ENCODE results near the gene GPX1. TPM values are rescaled to one million over a fixed set of nuclear protein-coding genes. Genes with fewer than 3 reads are reported as not detected.

The GPX1 gene
- total RNA-seq (2013; cell fraction: nucleolus; rRNA removed): 28.0 and 29.5 TPM in 2 replicates
- total RNA-seq (2014; rRNA removed): 639 and 705 TPM in 2 replicates
- 210 and 245 TPM in 2 replicates for total RNA-seq (2014; rRNA removed; fragmentation: Illumina TruSeq; extraction: Trizol)
- 555 and 560 TPM in 2 replicates for total RNA-seq (2021)
- 149 TPM for polyA plus RNA-seq (2011; ENCODE audit: low read depth)
- polyA plus RNA-seq (2011; rRNA removed): 70.8 and 155 TPM in 2 replicates
- 287 and 437 TPM in 2 replicates for polyA plus RNA-seq (2011; cell fraction: cytosol; rRNA removed)
- 173 and 177 TPM in 2 replicates for polyA plus RNA-seq (2011; cell fraction: nucleus; rRNA removed)
- 320 and 364 TPM in 2 replicates for polyA plus RNA-seq (2012)
- 12.8 and 143 TPM in 2 replicates for polyA plus RNA-seq (2014; fragmentation: Illumina TruSeq; extraction: Trizol)
- polyA plus RNA-seq (2014; fragmentation: Nextera tagmentation; extraction: Ambion mirVana): 100 to 1,000 TPM in 1 of 2 experiments, 10 to 100 TPM in 1; 32.0 to 174 TPM
- 947 and 967 TPM in 2 replicates for polyA plus RNA-seq (2014; rRNA removed)
- polyA plus RNA-seq (2016; fragmentation: Nextera tagmentation; extraction: Ambion mirVana): 1,000 to 10,000 TPM; 1,103 to 1,121 TPM
- polyA minus RNA-seq (2011; rRNA and poly(A)+ RNA removed): 42.4 and 98.3 TPM in 2 replicates
- polyA minus RNA-seq (2011; cell fraction: cytosol; rRNA and poly(A)+ RNA removed): 48.2 and 50.4 TPM in 2 replicates
- 27.4 and 51.1 TPM in 2 replicates for polyA minus RNA-seq (2011; cell fraction: nucleus; rRNA and poly(A)+ RNA removed)
- percentile 92 among the genes with signal in this experiment for Bru-seq, nascent RNA
- BruChase-seq, experiment 1, labeled RNA remaining after a 6-hour chase: percentile 97 among the genes with signal in this experiment
- BruChase-seq, experiment 2, labeled RNA remaining after a 2-hour chase: percentile 92 among the genes with signal in this experiment
- long read RNA-seq, experiment 1, transcript GPX1-202 (2 exons, 1,151 nt): major isoform, 165 of 169 reads
- long read RNA-seq, experiment 1, partial matches to known transcripts: 0 of 169 reads
- long read RNA-seq, experiment 1, other reads (novel, unspliced or antisense): 3 of 169 reads
- long read RNA-seq, experiment 2, transcript GPX1-202 (2 exons, 1,151 nt): major isoform, 46 of 50 reads
- long read RNA-seq, experiment 2, partial matches to known transcripts: 0 of 50 reads
- long read RNA-seq, experiment 2, other reads (novel, unspliced or antisense): 0 of 50 reads

- intact Hi-C loops (cut with micrococcal nuclease; ENCODE audit: unreplicated experiment): loop anchor here (1.0 to 5.0 kb wide), 2 partner anchors 18 to 49 kb away; partner anchors contain the start of gene USP4
- Histone ChIP-seq H3K9ac (ENCODE audit: control insufficient read depth, insufficient read depth, low read length) (peak within 1 kb of the TSS; percentile 94), H3K79me2 (ENCODE audit: control insufficient read depth, insufficient read depth, low read length) (peaks cover 27% of the 10 kb centered on the region), H3K4me2 (ENCODE audit: control insufficient read depth, insufficient read depth) (peak within 1 kb of the TSS; percentile 92), H3K27me3 (replicated peaks in 1 of 2; ENCODE audit: control insufficient read depth in 2 of 2, insufficient read depth in 2 of 2, low read length in 1 of 2) (no peaks in the 10 kb centered on the region), H3K4me3 (peak within 1 kb of the TSS; percentile 98), H3K27ac (ENCODE audit: control insufficient read depth, insufficient read depth) (peak within 1 kb of the TSS; percentile 96), H4K20me1 (ENCODE audit: control insufficient read depth, insufficient read depth) (no peaks in the 10 kb centered on the region), H2AFZ (ENCODE audit: control insufficient read depth, low read depth, low read length) (peak within 1 kb of the TSS; percentile 71), H3K36me3 (ENCODE audit: control insufficient read depth in 2 of 2, insufficient read depth in 2 of 2, low read length in 1 of 2) (peaks cover 10 to 30% of the 10 kb centered on the region in 2 experiments), H3K4me1 (ENCODE audit: control insufficient read depth, insufficient read depth, low read length) (peaks cover 11% of the 10 kb centered on the region), H3K9me3 (replicated peaks; ENCODE audit: control insufficient read depth, insufficient read depth, low read length) (no peaks in the 10 kb centered on the region)
- SMC1A ChIA-PET (ENCODE audit: uncharacterized antibody, unreplicated experiment): interaction anchor here (0.8 to 5.0 kb wide), 12 partner anchors 13 to 91 kb away, joined by 3 to 34 read pairs (median 4); partner anchors contain the start of genes RHOA, TCTA and USP4
- POLR2A ChIA-PET: interaction anchor here (0.5 to 4.2 kb wide), 14 partner anchors 14 to 264 kb away, joined by 3 to 40 read pairs (median 4); partner anchors contain the start of genes NICN1, QRICH1, RHOA and USP19
- ATAC-seq: peak; percentile 93
- RAD21 ChIA-PET (ENCODE audit: unreplicated experiment): interaction anchor here (0.7 to 2.9 kb wide), 8 partner anchors 13 to 105 kb away, joined by 3 to 31 read pairs (median 5); partner anchors contain the start of genes RHOA, TCTA and USP4
- CTCF ChIA-PET: interaction anchor here (0.7 to 4.1 kb wide), 10 partner anchors 8 to 91 kb away, joined by 3 to 32 read pairs (median 4); partner anchors contain the start of gene USP4
- FAIRE-seq: peak; percentile 49
- WGBS (ENCODE audit: insufficient coverage, insufficient replicate concordance, low lambda C conversion rate, missing lambda C conversion rate): 4% methylated on average over 46 of the region's 46 CpGs
- BruUV-seq (replicated peaks): TSS peak; percentile 96
- DNase-seq (ENCODE audit: low read depth, low spot score): peak; percentile 70
- in situ Hi-C loops (cut with MboI): no loop called here
- peak; percentile 88; the same call in 2 of the 3 replicates for TF ChIP-seq POU2F2 (IDR thresholded peaks at IDR 0.05; ENCODE audit: borderline replicate concordance, low read depth, low read length)
- 0 out of 2 replicates have a peak, but pooled peaks have one; percentile 50 for TF ChIP-seq SMARCA5 (IDR thresholded peaks at IDR 0.05)
- peak; percentile 96 for TF ChIP-seq ZNF687 (IDR thresholded peaks at IDR 0.05)
- TF ChIP-seq NR2F1 (conservative IDR thresholded peaks at IDR 0.05): 0 out of 2 replicates have a peak, but pooled peaks have one; percentile 17
- no peak for TF ChIP-seq ELK1 (IDR thresholded peaks at IDR 0.05; ENCODE audit: low read depth, low read length)
- no peak for TF ChIP-seq EZH2 (IDR thresholded peaks at IDR 0.05; ENCODE audit: borderline replicate concordance, control insufficient read depth, low read depth, low read length)
- TF ChIP-seq ZBTB4 (CRISPR knock-in tag; IDR thresholded peaks at IDR 0.05): no peak
- TF ChIP-seq GATAD2B (conservative IDR thresholded peaks at IDR 0.05; ENCODE audit: low read depth): peak; percentile 91; the same call in 1 of the 2 replicates
- TF ChIP-seq POLR2A (IDR thresholded peaks at IDR 0.05; ENCODE audit: low read depth, low read length): peak; percentile 79
Observed at GRCh38 chr3:49358217-49358883, at the start of gene GPX1. TSS of gene GPX1 (minus strand) at chr3:49358353. CDS start at chr3:49358278, 75 bp downstream.

Data from GM12878 (cell line).